Ovary (tissue), 9 donors: ENCODE measurements around the gene WDR26. TPM values are rescaled to one million over a fixed set of nuclear protein-coding genes. Genes with fewer than 3 reads are reported as not detected.
A peak's percentile ranks its signal among the peaks of the same experiment; 100 is the strongest.

Experiments used
- DNase-seq, 5 donors: peaks; one replicate each; pipeline ENCODE4 v3.0.0-alpha.2; 2019 to 2020
- H3K27ac ChIP-seq, 2 donors: fragments of 200-600 bp; one replicate each; pipeline versions ENCODE4 v1.5.1 to v1.8.0; 2019 to 2022
- H3K27me3 ChIP-seq: fragments of 200-600 bp; one replicate; pipeline ENCODE4 v1.8.0; 2022
- H3K36me3 ChIP-seq: fragments of 200-600 bp; sonication (generic); one replicate; pipeline ENCODE4 v1.5.1; 2019
- H3K4me1 ChIP-seq: one replicate; pipeline ENCODE4 v1.8.1; 2013; ENCODE audit warnings: mild to moderate bottlenecking, moderate library complexity; ENCODE audit not compliant: insufficient read depth
- H3K4me3 ChIP-seq: fragments of 200-600 bp; sonication (generic); one replicate; pipeline ENCODE4 v1.5.1; 2017
- H3K9me3 ChIP-seq, 2 donors: fragments of 200-600 bp in 1 of 2; sonication (generic) in 1 of 2; one replicate each; pipeline versions ENCODE4 v1.5.1 to v1.8.1; 2013 to 2019; ENCODE audit warnings: mild to moderate bottlenecking in 1 of 2, moderate library complexity in 1 of 2
- CTCF ChIP-seq, 3 donors: fragments of 450-650 bp in 2 of 3; fragments of 200-600 bp in 1 of 3; IDR thresholded peaks; one replicate each; pipeline versions ENCODE4 v1.5.1 to v1.8.0; 2016 to 2022; ENCODE audit warnings: antibody characterized with exemption in 3 of 3, mild to moderate bottlenecking in 1 of 3
- EP300 ChIP-seq: sonication (generic); formaldehyde crosslinking; IDR thresholded peaks from one replicate; pipeline ENCODE4 v1.6.1; 2017; ENCODE audit warnings: antibody characterized with exemption
- POLR2A ChIP-seq: fragments of 450-650 bp; IDR thresholded peaks from one replicate; pipeline ENCODE4 v1.6.1; 2017; ENCODE audit warnings: antibody characterized with exemption, mild to moderate bottlenecking, moderate library complexity
- WGBS, 3 donors: extraction: QIAGEN DNeasy Blood & Tissue Kit in 1 of 3; methylation state at CpG; one replicate each; pipeline versions ENCODE4 v1.1.5 to v1.1.7; 2013 to 2017; 5-methylcytosine and 5-hydroxymethylcytosine counted together
- intact Hi-C, 4 donors: fragments of 100-400 bp; cut with DNase I; formaldehyde crosslinking; loops; one replicate each; pipeline versions ENCODE4 v1.11.0 to v1.15.1; 2022 to 2023
- polyA plus RNA-seq, 2 donors: library from polyadenylated mRNA; stranded (reverse); fragments of 200-250 nt in 1 of 2; fragments of 350-450 nt in 1 of 2; fragmentation: Illumina TruSeq in 1 of 2; extraction: RNeasy Lipid Tissue Mini Kit (QIAGEN cat#74804) in 1 of 2; gene quantifications; one replicate each; pipeline ENCODE4 v1.2.3, GENCODE V29; 2013 to 2014
- total RNA-seq, 7 donors: library from RNA; depleted of rRNA in 2 of 7; stranded (reverse); fragments of >200 nt in 2 of 7; fragmentation: NEBNext Ultra II Directional in 3 of 7; extraction: Animal tissue kit (Norgen Biotek cat#: 25700) in 3 of 7; gene quantifications; one replicate each; pipeline versions ENCODE4 v1.1.0 to v1.2.4, GENCODE V29; 2016 to 2023
- donor health status: DM: no; HTN: no; CAD: no; lungs with moderate emphysema.
- donor health status: DM: no; HTN: no; CAD: no.
- donor health status: Bipolar disorder and iron deficiency.
- donor health status: DM: yes; HTN: yes; CAD: no.
- donor health status: DM: no; HTN: no; CAD: no.
- donor health status: DM: yes; HTN: yes; CAD: no.

WDR26 gene
- total and polyA plus RNA-seq, 9 donors = 28.5 to 66.5 (median 56.5) TPM

GRCh38 chr1:224375059-224375458 lies 59.5 kb downstream of the WDR26 start:
- Histone ChIP-seq H3K9me3 (no peaks in the 10 kb centered on the region), H3K27ac (no peak overlapping the region), H3K27me3 (no peaks in the 10 kb centered on the region), H3K4me3 (no peak overlapping the region), H3K36me3 (no peaks in the 10 kb centered on the region), H3K4me1 (no peaks in the 10 kb centered on the region)
- 74 to 85% (median 77%) methylated on average over 3 of the region's 3 CpGs for WGBS, 3 donors
- intact Hi-C loops = no loop called here
- no peak for TF ChIP-seq CTCF (IDR thresholded peaks at IDR 0.05)
- TF ChIP-seq EP300 = no peak
- TF ChIP-seq POLR2A = no peak
- DNase-seq = no peak

GRCh38 chr1:224373008-224373590 lies 61.5 kb downstream of the WDR26 start:
- DNase-seq = no peak
- TF ChIP-seq CTCF (IDR thresholded peaks at IDR 0.05) (no peak), POLR2A (no peak), EP300 (no peak)
- Histone ChIP-seq H3K27me3 (no peaks in the 10 kb centered on the region), H3K4me1 (no peaks in the 10 kb centered on the region), H3K9me3 (no peaks in the 10 kb centered on the region), H3K36me3 (no peaks in the 10 kb centered on the region), H3K27ac (no peak overlapping the region), H3K4me3 (no peak overlapping the region)
- WGBS, 3 donors = 88 to 90% (median 89%) methylated on average over 5 of the region's 5 CpGs
- intact Hi-C loops = no loop called here

GRCh38 chr1:224368409-224368808 lies 66.2 kb downstream of the WDR26 start:
- Histone ChIP-seq H3K36me3 (no peaks in the 10 kb centered on the region), H3K4me1 (no peaks in the 10 kb centered on the region), H3K27me3 (no peaks in the 10 kb centered on the region), H3K9me3 (no peaks in the 10 kb centered on the region), H3K27ac (no peak overlapping the region), H3K4me3 (no peak overlapping the region)
- TF ChIP-seq CTCF (IDR thresholded peaks at IDR 0.05) = no peak
- TF ChIP-seq EP300 = no peak
- no peak for TF ChIP-seq POLR2A
- DNase-seq = no peak
- intact Hi-C loops = no loop called here
- WGBS, 3 donors = 80 to 90% (median 84%) methylated on average over 5 of the region's 5 CpGs

DNA sequence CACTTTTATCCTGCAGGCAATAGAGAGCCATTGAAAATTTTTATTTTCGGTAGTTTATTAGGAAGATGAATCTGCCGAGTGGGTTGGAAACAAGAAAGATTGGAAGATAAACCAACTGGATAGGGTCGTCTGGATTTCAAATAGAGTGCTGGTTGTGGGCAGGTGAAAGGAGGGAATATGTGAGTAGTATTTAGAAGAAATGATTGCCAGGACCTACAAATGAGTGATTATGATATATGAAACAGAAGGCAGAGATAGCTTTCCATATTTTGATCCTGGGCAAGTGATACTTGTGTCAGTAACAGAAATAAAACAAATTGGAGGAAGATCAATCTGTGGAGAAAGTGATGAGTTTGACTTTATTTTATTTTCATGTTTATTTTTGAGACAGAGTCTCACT lies 75.4 kb downstream of the WDR26 start:
- WGBS, 3 donors = 82 to 83% (median 83%) methylated on average over 3 of the region's 3 CpGs
- no peaks in the 10 kb centered on the region for H3K9me3 ChIP-seq
- peaks cover 3% of the 10 kb centered on the region for H3K4me1 ChIP-seq
- H3K4me3 ChIP-seq = no peak overlapping the region
- no peaks in the 10 kb centered on the region for H3K27me3 ChIP-seq
- H3K36me3 ChIP-seq = no peaks in the 10 kb centered on the region
- TF ChIP-seq EP300 = no peak
- no peak for DNase-seq
- intact Hi-C loops = no loop called here
- no peak overlapping the region for H3K27ac ChIP-seq

GRCh38 chr1:224358237-224358636 lies 76.4 kb downstream of the WDR26 start:
- Histone ChIP-seq H3K9me3 (no peaks in the 10 kb centered on the region), H3K27ac (peak overlapping the region in 1 of 2 donors; percentile 82), H3K4me3 (peak overlapping the region; percentile 59), H3K36me3 (no peaks in the 10 kb centered on the region), H3K27me3 (no peaks in the 10 kb centered on the region), H3K4me1 (peaks cover 3% of the 10 kb centered on the region)
- intact Hi-C loops = no loop called here
- WGBS, 3 donors = 59 to 70% (median 64%) methylated on average over 4 of the region's 4 CpGs
- DNase-seq = no peak
- TF ChIP-seq EP300 = no peak
- TF ChIP-seq POLR2A = no peak
- TF ChIP-seq CTCF (IDR thresholded peaks at IDR 0.05) = no peak
